Thymus (tissue), 14 donors: ENCODE results near the gene ERF. TPM values are rescaled to one million over a fixed set of nuclear protein-coding genes. Genes with fewer than 3 reads are reported as not detected.

Experiments
- DNase-seq, 9 donors: peaks; one replicate each; pipeline ENCODE4 v3.0.0-alpha.2; 2013; ENCODE audit warnings: low spot score in 9 of 9, low read depth in 6 of 9, missing footprints in 1 of 9
- H3K27ac ChIP-seq, 2 donors: one replicate each; pipeline ENCODE4 v1.5.1; 2013; ENCODE audit warnings: control low read depth in 1 of 2, low read depth in 1 of 2, low read length in 1 of 2, mild to moderate bottlenecking in 1 of 2, moderate library complexity in 1 of 2
- H3K27me3 ChIP-seq, 2 donors: one replicate each; pipeline ENCODE4 v1.5.1; 2013; ENCODE audit warnings: low read length in 1 of 2; ENCODE audit not compliant: control insufficient read depth in 2 of 2, insufficient read depth in 1 of 2
- H3K36me3 ChIP-seq, 2 donors: one replicate each; pipeline ENCODE4 v1.5.1; 2013; ENCODE audit warnings: low read length in 1 of 2, mild to moderate bottlenecking in 1 of 2, moderate library complexity in 1 of 2; ENCODE audit not compliant: control insufficient read depth in 2 of 2, insufficient read depth in 2 of 2
- H3K4me1 ChIP-seq, 2 donors: one replicate each; pipeline ENCODE4 v1.5.1; 2013; ENCODE audit warnings: low read length in 2 of 2; ENCODE audit not compliant: control insufficient read depth in 2 of 2, insufficient read depth in 2 of 2
- H3K4me3 ChIP-seq, 2 donors: one replicate each; pipeline ENCODE4 v1.5.1; 2013; ENCODE audit warnings: low read length in 2 of 2, control low read depth in 1 of 2, mild to moderate bottlenecking in 1 of 2
- H3K9me3 ChIP-seq, 2 donors: one replicate each; pipeline ENCODE4 v1.5.1; 2013; ENCODE audit warnings: low read length in 1 of 2, mild to moderate bottlenecking in 1 of 2; ENCODE audit not compliant: control insufficient read depth in 2 of 2, insufficient read depth in 1 of 2
- WGBS: extraction: QIAGEN DNeasy Blood & Tissue Kit; methylation state at CpG from one replicate; pipeline ENCODE4 v1.1.7; 2013; 5-methylcytosine and 5-hydroxymethylcytosine counted together
- long read RNA-seq, 10 donors: transcript quantifications; one replicate each; lab custom pipeline, GENCODE V29; 2026
- polyA plus RNA-seq: library from polyadenylated mRNA; stranded (reverse); fragments of 200-250 nt; gene quantifications from one replicate; pipeline ENCODE4 v1.2.3, GENCODE V29; 2013
- total RNA-seq: library from RNA; stranded (reverse); fragments of 120-200 nt; gene quantifications from one replicate; pipeline ENCODE4 v1.2.4, GENCODE V29; 2013
- donor health status: healthy.

The ERF gene
- total RNA-seq = 12.1 TPM
- 53.7 TPM for polyA plus RNA-seq
- long read RNA-seq, donor 1 = 0 reads
- long read RNA-seq, donor 2, transcript ERF-201 (4 exons, 2,698 nt) = major isoform, 27 of 29 reads
- long read RNA-seq, donor 2, partial matches to known transcripts = 0 of 29 reads
- long read RNA-seq, donor 2, other reads (novel, unspliced or antisense) = 0 of 29 reads
- long read RNA-seq, donor 3, transcript ERF-201 (4 exons, 2,698 nt) = major isoform, 12 of 14 reads
- long read RNA-seq, donor 3, partial matches to known transcripts = 0 of 14 reads
- long read RNA-seq, donor 3, other reads (novel, unspliced or antisense) = 0 of 14 reads
- long read RNA-seq, donor 4, transcript ERF-201 (4 exons, 2,698 nt) = major isoform, 5 of 6 reads
- long read RNA-seq, donor 4, partial matches to known transcripts = 0 of 6 reads
- long read RNA-seq, donor 4, other reads (novel, unspliced or antisense) = 0 of 6 reads
- long read RNA-seq, donor 5, transcript ERF-201 (4 exons, 2,698 nt) = major isoform, 13 of 17 reads
- long read RNA-seq, donor 5, partial matches to known transcripts = 0 of 17 reads
- long read RNA-seq, donor 5, other reads (novel, unspliced or antisense) = 0 of 17 reads
- long read RNA-seq, donor 6, transcript ERF-201 (4 exons, 2,698 nt) = major isoform, 11 of 13 reads
- long read RNA-seq, donor 6, partial matches to known transcripts = 0 of 13 reads
- long read RNA-seq, donor 6, other reads (novel, unspliced or antisense) = 0 of 13 reads
- long read RNA-seq, donor 7, transcript ERF-201 (4 exons, 2,698 nt) = major isoform, 8 of 12 reads
- long read RNA-seq, donor 7, partial matches to known transcripts = 0 of 12 reads
- long read RNA-seq, donor 7, other reads (novel, unspliced or antisense) = 0 of 12 reads
- long read RNA-seq, donor 8, partial matches to known transcripts = 0 of 5 reads
- long read RNA-seq, donor 8, other reads (novel, unspliced or antisense) = 0 of 5 reads
- long read RNA-seq, donor 9, partial matches to known transcripts = 0 of 3 reads
- long read RNA-seq, donor 9, other reads (novel, unspliced or antisense) = 0 of 3 reads
- long read RNA-seq, donor 10, transcript ERF-201 (4 exons, 2,698 nt) = major isoform, 6 of 6 reads
- long read RNA-seq, donor 10, partial matches to known transcripts = 0 of 6 reads
- long read RNA-seq, donor 10, other reads (novel, unspliced or antisense) = 0 of 6 reads

GRCh38 chr19:42254850-42255765 lies at the start of gene ERF:
ERF (minus strand) TSS chr19:42255128; CDS start chr19:42254999, 129 bp downstream.
- Histone ChIP-seq H3K9me3 (no peaks in the 10 kb centered on the region), H3K4me3 (peak within 1 kb of the TSS; percentile 78 to 92), H3K4me1 (peaks cover 27 to 44% of the 10 kb centered on the region in 2 donors), H3K36me3 (peaks cover 0 to 3% of the 10 kb centered on the region in 2 donors), H3K27me3 (peaks cover 7 to 22% of the 10 kb centered on the region in 2 donors), H3K27ac (peak within 1 kb of the TSS; percentile 96)
- peak in 8 of 9 donors; percentile 81 to 95 (median 89) for DNase-seq
- under 1% methylated on average over 75 of the region's 75 CpGs for WGBS

GRCh38 chr19:42303876-42304275 lies 48.9 kb upstream of the ERF start:
- Histone ChIP-seq H3K4me3 (no peak overlapping the region), H3K36me3 (peaks cover 5 to 8% of the 10 kb centered on the region in 2 donors), H3K27ac (no peak overlapping the region), H3K27me3 (no peaks in the 10 kb centered on the region), H3K9me3 (peaks cover 0 to 1% of the 10 kb centered on the region in 2 donors), H3K4me1 (peaks cover 16 to 22% of the 10 kb centered on the region in 2 donors)
- 95% methylated on average over 8 of the region's 8 CpGs for WGBS
- no peak for DNase-seq

GRCh38 chr19:42303101-42303464 lies 48.2 kb upstream of the ERF start:
- Histone ChIP-seq H3K4me3 (peak overlapping the region; percentile 71 to 87), H3K36me3 (peaks cover 5 to 8% of the 10 kb centered on the region in 2 donors), H3K9me3 (peaks cover 0 to 1% of the 10 kb centered on the region in 2 donors), H3K27me3 (no peaks in the 10 kb centered on the region), H3K27ac (peak overlapping the region; percentile 71 to 87), H3K4me1 (peaks cover 16 to 22% of the 10 kb centered on the region in 2 donors)
- DNase-seq = no peak
- 89% methylated on average over 11 of the region's 11 CpGs for WGBS

- 6% methylated on average over 21 of the region's 21 CpGs for WGBS
- Histone ChIP-seq H3K27me3 (no peaks in the 10 kb centered on the region), H3K9me3 (peaks cover 0 to under 1% of the 10 kb centered on the region in 2 donors), H3K27ac (peak within 1 kb of the TSS; percentile 71 to 87), H3K36me3 (peaks cover 9 to 12% of the 10 kb centered on the region in 2 donors), H3K4me3 (peak within 1 kb of the TSS; percentile 71 to 87), H3K4me1 (peaks cover 16 to 22% of the 10 kb centered on the region in 2 donors)
- no peak for DNase-seq
Measured at GRCh38 chr19:42301646-42302203, 46.8 kb upstream of the ERF start, which contains the start of gene PRR19. PRR19 (plus strand) TSS chr19:42302132; CDS start chr19:42309585, 7,453 bp downstream.

GRCh38 chr19:42297039-42297438 lies 42.1 kb upstream of the ERF start:
- DNase-seq = no peak
- peaks cover 9 to 15% of the 10 kb centered on the region in 2 donors for H3K4me1 ChIP-seq

GRCh38 chr19:42295831-42296525 lies 41.0 kb upstream of the ERF start:
- H3K9me3 ChIP-seq = no peaks in the 10 kb centered on the region
- H3K27me3 ChIP-seq = no peaks in the 10 kb centered on the region
- H3K4me3 ChIP-seq = no peak overlapping the region
- H3K4me1 ChIP-seq = peaks cover under 1 to 6% of the 10 kb centered on the region in 2 donors
- no peak overlapping the region for H3K27ac ChIP-seq
- 89% methylated on average over 6 of the region's 6 CpGs for WGBS
- peak in 5 of 9 donors; percentile 50 to 86 (median 82) for DNase-seq
- H3K36me3 ChIP-seq = peaks cover 56 to 65% of the 10 kb centered on the region in 2 donors

More at GRCh38 chr19:42297039-42297438, 42.1 kb upstream of the ERF start:
- no peak overlapping the region for H3K4me3 ChIP-seq
- WGBS = 97% methylated on average over 15 of the region's 15 CpGs
- H3K27me3 ChIP-seq = no peaks in the 10 kb centered on the region
- H3K27ac ChIP-seq = no peak overlapping the region
- no peaks in the 10 kb centered on the region for H3K9me3 ChIP-seq
- peaks cover 45 to 54% of the 10 kb centered on the region in 2 donors for H3K36me3 ChIP-seq

- no peak overlapping the region for H3K27ac ChIP-seq
- H3K4me3 ChIP-seq = no peak overlapping the region
- no peak for DNase-seq
- no peaks in the 10 kb centered on the region for H3K27me3 ChIP-seq
- WGBS = 94% methylated on average over 5 of the region's 5 CpGs
- H3K4me1 ChIP-seq = peaks cover 0 to 5% of the 10 kb centered on the region in 2 donors
- no peaks in the 10 kb centered on the region for H3K9me3 ChIP-seq
- H3K36me3 ChIP-seq = peaks cover 62 to 71% of the 10 kb centered on the region in 2 donors
Measured at GRCh38 chr19:42295342-42295741, 40.4 kb upstream of the ERF start.
